HFFc6 (cell line): ENCODE results near the gene TAF4. TPM values are rescaled to one million over a fixed set of nuclear protein-coding genes. Genes with fewer than 3 reads are reported as not detected.

Source experiments
- DNase-seq: peaks from one replicate; pipeline ENCODE4 v3.0.0-alpha.2; 2018
- H3K27ac Mint-ChIP-seq: 2 replicates; pipeline ENCODE4 v1.8.0; 2020; ENCODE audit warnings: mild to moderate bottlenecking, mixed read lengths
- H3K27me3 Mint-ChIP-seq: 2 replicates; pipeline ENCODE4 v1.8.0; 2021; ENCODE audit warnings: mild to moderate bottlenecking, moderate library complexity, mixed read lengths; ENCODE audit not compliant: insufficient read depth
- H3K36me3 Mint-ChIP-seq: 2 replicates; pipeline ENCODE4 v1.8.0; 2021; ENCODE audit warnings: low read depth, mixed read lengths
- H3K4me1 Mint-ChIP-seq: 2 replicates; pipeline ENCODE4 v1.8.0; 2020; ENCODE audit warnings: low read depth, mixed read lengths
- H3K4me3 Mint-ChIP-seq: 2 replicates; pipeline ENCODE4 v1.8.0; 2020; ENCODE audit warnings: mild to moderate bottlenecking, moderate library complexity, mixed read lengths
- H3K9me3 Mint-ChIP-seq: 2 replicates; pipeline ENCODE4 v1.8.0; 2020; ENCODE audit warnings: mild to moderate bottlenecking, mixed read lengths
- CTCF ChIP-seq: fragments of 200-600 bp; sonication (generic); IDR thresholded peaks from 2 replicates; pipeline ENCODE4 v1.5.0; 2021; ENCODE audit warnings: antibody characterized with exemption, mild to moderate bottlenecking
- total RNA-seq, 6 experiments: library from RNA; stranded (reverse); fragmentation: NEBNext Ultra II Directional; extraction: Animal tissue kit (Norgen Biotek cat#: 25700); gene quantifications; 2 replicates in 1 of 6; 3 replicates in 5 of 6; pipeline ENCODE4 v1.2.3, GENCODE V29; 2021

TAF4 gene
- total RNA-seq, 6 experiments from 2014 or later, result 9.4 to 11.7 (median 9.9) TPM

DNA sequence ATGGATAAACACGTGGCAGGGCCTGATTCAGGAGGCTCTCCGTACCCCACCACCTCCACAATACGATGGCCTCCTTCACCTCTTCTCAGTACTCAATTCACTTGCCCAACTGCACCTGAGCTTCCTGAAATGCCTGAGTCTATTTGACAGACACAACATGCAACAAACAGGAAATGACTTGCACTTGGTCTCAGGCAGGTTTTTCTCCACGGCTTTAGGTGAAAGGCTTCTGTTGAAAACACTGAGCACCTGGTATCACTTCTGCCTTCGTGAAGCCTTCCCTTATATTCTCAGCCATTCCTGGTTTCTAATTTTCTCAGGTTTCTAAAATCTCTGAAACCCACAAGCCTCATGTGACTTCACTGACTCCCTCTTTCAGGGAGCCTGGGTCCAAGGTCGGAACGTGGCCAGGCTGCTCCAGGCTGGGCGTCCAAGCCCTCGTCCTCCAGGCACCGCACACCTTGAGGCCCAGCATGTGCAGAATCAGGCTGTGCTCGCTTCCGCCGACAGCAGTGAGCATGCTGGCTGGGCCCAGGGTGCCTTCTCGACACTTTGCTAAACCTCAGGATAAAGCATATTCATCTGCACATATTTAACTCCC lies 34.7 kb downstream of the TAF4 start:
- no peak for TF ChIP-seq CTCF
- Mint-ChIP-seq H3K9me3 (no peaks in the 10 kb centered on the region), H3K4me3 (no peak overlapping the region), H3K27me3 (no peaks in the 10 kb centered on the region; the same call in 1 of the 2 replicates), H3K36me3 (no peaks in the 10 kb centered on the region), H3K4me1 (peaks cover 29% of the 10 kb centered on the region), H3K27ac (no peak overlapping the region)
- DNase-seq, result no peak

GRCh38 chr20:62030357-62030756 lies 35.3 kb downstream of the TAF4 start:
- H3K4me1 Mint-ChIP-seq, result peaks cover 35% of the 10 kb centered on the region
- no peak overlapping the region for H3K4me3 Mint-ChIP-seq
- no peaks in the 10 kb centered on the region for H3K36me3 Mint-ChIP-seq
- TF ChIP-seq CTCF, result no peak
- H3K27ac Mint-ChIP-seq, result no peak overlapping the region
- no peak for DNase-seq
- no peaks in the 10 kb centered on the region; the same call in 1 of the 2 replicates for H3K27me3 Mint-ChIP-seq
- no peaks in the 10 kb centered on the region for H3K9me3 Mint-ChIP-seq

DNA sequence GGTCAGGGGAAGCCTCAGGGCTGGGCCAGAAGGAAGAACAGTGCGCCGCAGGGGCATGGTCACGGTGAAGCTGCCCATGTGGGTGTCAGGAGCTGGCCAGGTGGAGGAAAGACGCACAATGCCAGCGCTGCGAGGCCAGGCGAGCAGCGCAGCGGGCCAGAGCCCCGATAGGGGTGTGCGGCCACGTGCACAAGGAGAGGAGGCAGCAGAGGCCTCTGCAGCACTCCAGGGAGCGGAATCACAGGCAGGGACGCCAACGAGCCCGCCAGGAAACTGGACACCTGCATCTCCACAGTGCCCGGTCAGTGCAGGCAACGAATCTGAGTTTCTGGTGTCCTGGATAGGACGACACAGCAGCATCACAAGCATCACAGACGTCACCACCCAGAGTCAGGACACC lies 35.7 kb downstream of the TAF4 start:
- no peak overlapping the region for H3K4me3 Mint-ChIP-seq
- TF ChIP-seq CTCF, result no peak
- no peak for DNase-seq
- H3K4me1 Mint-ChIP-seq, result peaks cover 39% of the 10 kb centered on the region
- no peak overlapping the region for H3K27ac Mint-ChIP-seq
- H3K36me3 Mint-ChIP-seq, result no peaks in the 10 kb centered on the region
- H3K9me3 Mint-ChIP-seq, result no peaks in the 10 kb centered on the region
- H3K27me3 Mint-ChIP-seq, result no peaks in the 10 kb centered on the region; the same call in 1 of the 2 replicates

GRCh38 chr20:62029296-62029695 lies 36.4 kb downstream of the TAF4 start:
- Mint-ChIP-seq H3K4me1 (peaks cover 40% of the 10 kb centered on the region), H3K4me3 (no peak overlapping the region), H3K9me3 (no peaks in the 10 kb centered on the region), H3K36me3 (no peaks in the 10 kb centered on the region), H3K27ac (no peak overlapping the region), H3K27me3 (no peaks in the 10 kb centered on the region; the same call in 1 of the 2 replicates)
- TF ChIP-seq CTCF, result no peak
- DNase-seq, result no peak

GRCh38 chr20:62028384-62028783 lies 37.3 kb downstream of the TAF4 start:
- TF ChIP-seq CTCF, result no peak
- H3K9me3 Mint-ChIP-seq, result no peaks in the 10 kb centered on the region

More at GRCh38 chr20:62028384-62028783, 37.3 kb downstream of the TAF4 start:
- H3K36me3 Mint-ChIP-seq, result no peaks in the 10 kb centered on the region
- DNase-seq, result no peak
- no peaks in the 10 kb centered on the region; the same call in 1 of the 2 replicates for H3K27me3 Mint-ChIP-seq
- H3K27ac Mint-ChIP-seq, result no peak overlapping the region
- H3K4me1 Mint-ChIP-seq, result peaks cover 40% of the 10 kb centered on the region
- no peak overlapping the region for H3K4me3 Mint-ChIP-seq
